ENCODE measurements around the gene PRRT1.
"Not testable (repeated sequence)": the region's sequence is repeated elsewhere in the genome, so short reads cannot be mapped to it uniquely, and the experiment has no call there.

PRRT1 gene

GRCh38 chr6:32116674-32117073 lies 35.1 kb downstream of the PRRT1 start:
- no peak for DNase-seq

GRCh38 chr6:32115623-32116022 lies 36.1 kb downstream of the PRRT1 start:
- DNase-seq: no peak

GRCh38 chr6:32114796-32115195 lies 36.9 kb downstream of the PRRT1 start:
- DNase-seq: no peak

GRCh38 chr6:32113386-32114352 lies 38.1 kb downstream of the PRRT1 start:
- DNase-seq: no peak

- DNase-seq: no peak
These were observed 39.2 kb downstream of the PRRT1 start for GRCh38 chr6:32112431-32112980.

- no peak for DNase-seq
These were observed 40.2 kb downstream of the PRRT1 start for GRCh38 chr6:32111424-32112066.

GRCh38 chr6:32110632-32111031 lies 41.1 kb downstream of the PRRT1 start:
- DNase-seq: no peak

- DNase-seq: no peak
These were observed 42.0 kb downstream of the PRRT1 start for GRCh38 chr6:32109765-32110160.

- DNase-seq: no peak
These were observed 42.5 kb downstream of the PRRT1 start, which contains the start of gene TNXB for GRCh38 chr6:32109114-32109764. TNXB (minus strand) TSS chr6:32109338; CDS start chr6:32098198, 11,140 bp downstream.

GRCh38 chr6:32108727-32109113 lies 43.0 kb downstream of the PRRT1 start:
- DNase-seq: no peak

GRCh38 chr6:32108094-32108627 lies 43.6 kb downstream of the PRRT1 start:
- no peak for DNase-seq

- no peak for DNase-seq
These were observed 44.3 kb downstream of the PRRT1 start for GRCh38 chr6:32107406-32107805.

GRCh38 chr6:32105433-32105832 lies 46.3 kb downstream of the PRRT1 start:
- no peak for DNase-seq

- DNase-seq: no peak
These were observed 49.5 kb downstream of the PRRT1 start for GRCh38 chr6:32102255-32102654.

GRCh38 chr6:32100251-32100650 lies 51.5 kb downstream of the PRRT1 start:
- DNase-seq: not testable (repeated sequence)

Measured in NCI-H1048 (cell line).